ENCODE data around the gene MMD2.
"Not testable (repeated sequence)": the region's sequence is repeated elsewhere in the genome, so short reads cannot be mapped to it uniquely, and the experiment has no call there.

MMD2 gene

DNA sequence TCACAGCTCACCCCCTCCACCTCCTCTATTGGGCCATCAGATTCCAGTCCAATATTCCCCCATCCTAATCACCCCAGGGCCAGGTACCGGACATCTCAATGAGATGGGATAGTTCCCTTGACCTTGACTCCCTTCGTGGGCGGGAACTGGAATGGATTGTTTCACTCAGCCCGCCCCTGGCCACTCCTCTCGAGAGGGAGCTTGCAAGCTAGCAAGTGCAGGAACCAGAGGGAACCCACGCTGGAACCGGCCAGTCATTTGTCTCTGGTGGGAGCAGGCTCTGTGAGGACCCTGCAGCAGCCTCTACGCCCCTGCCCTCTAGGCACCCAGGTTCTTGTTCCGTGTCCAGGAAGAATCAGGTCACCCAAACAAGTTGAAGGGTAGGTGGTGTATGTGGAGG, 64.5 kb downstream of the MMD2 start:
- no peak for DNase-seq (ENCODE audit: low spot score)

DNA sequence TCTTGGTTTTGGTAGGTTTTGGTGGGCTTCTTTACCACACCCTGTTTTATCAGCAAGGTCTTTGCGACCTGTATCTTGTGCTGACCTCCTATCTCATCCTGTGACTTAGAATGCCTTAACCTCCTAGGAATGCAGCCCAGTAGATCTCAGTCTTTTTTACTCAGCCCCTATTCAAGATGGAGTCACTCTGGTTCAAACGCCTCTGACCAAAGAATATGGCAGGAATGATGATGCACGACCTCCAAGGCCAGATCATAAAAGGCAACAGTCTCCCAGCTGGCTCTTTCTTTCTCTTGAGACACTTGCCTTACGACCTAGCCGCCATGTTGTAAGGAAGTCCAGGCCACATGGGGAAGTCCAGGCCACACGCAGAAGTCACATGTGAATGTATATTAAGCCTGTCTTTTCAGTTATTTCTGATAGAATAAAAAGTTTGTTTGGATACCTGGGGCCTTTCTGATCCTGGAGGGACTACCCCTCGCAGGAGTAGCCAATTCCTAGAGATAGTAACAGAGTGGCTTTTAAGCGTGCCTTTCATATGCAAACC, 65.0 kb downstream of the MMD2 start:
- DNase-seq (ENCODE audit: low spot score), result no peak

GRCh38 chr7:4893188-4893587, 65.8 kb downstream of the MMD2 start:
- not testable (repeated sequence) for DNase-seq (ENCODE audit: low spot score)

DNA sequence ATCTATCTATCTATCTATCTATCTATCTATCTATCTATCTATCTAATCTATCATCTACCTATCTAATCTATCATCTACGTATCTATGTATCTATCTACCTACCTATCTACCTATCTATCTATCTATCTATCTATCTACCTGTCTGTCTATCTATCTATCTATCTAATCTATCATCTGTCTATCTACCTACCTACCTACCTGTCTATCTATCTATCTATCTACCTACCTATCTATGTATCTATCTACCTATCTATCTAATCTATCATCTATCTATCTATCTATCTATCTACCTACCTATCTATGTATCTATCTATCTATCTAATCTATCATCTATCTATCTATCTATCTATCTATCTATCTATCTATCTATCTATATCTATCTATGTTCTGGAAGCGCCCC, 67.5 kb downstream of the MMD2 start:
- DNase-seq (ENCODE audit: low spot score), result not testable (repeated sequence)

DNA sequence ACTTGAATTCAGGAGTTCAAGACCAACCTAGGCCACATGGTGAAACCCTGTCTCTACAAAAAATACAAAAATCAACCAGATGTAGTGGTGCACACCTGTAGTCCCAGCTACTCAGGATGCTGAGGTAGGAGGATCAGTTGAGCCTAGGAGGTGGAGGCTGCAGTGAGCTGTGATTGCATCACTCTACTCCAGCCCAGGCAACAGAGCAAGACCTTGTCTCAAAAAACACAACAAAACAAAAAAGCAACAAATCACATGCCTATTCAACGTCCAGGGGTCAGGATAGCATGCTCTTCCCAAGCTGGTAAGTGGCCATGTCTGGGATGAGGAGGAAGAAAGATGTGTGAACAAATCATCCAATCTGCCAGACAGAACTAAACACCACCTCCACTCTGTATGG, 69.3 kb downstream of the MMD2 start:
- no peak for DNase-seq (ENCODE audit: low spot score)

- DNase-seq (ENCODE audit: low spot score), result no peak
Observed at GRCh38 chr7:4888161-4888560, 70.8 kb downstream of the MMD2 start.

GRCh38 chr7:4886671-4887070, 72.3 kb downstream of the MMD2 start:
- no peak for DNase-seq (ENCODE audit: low spot score)

GRCh38 chr7:4885317-4885807, 73.6 kb downstream of the MMD2 start:
- DNase-seq (ENCODE audit: low spot score), result no peak

- no peak for DNase-seq (ENCODE audit: low spot score)
Observed at GRCh38 chr7:4884164-4884563, 74.8 kb downstream of the MMD2 start.

DNA sequence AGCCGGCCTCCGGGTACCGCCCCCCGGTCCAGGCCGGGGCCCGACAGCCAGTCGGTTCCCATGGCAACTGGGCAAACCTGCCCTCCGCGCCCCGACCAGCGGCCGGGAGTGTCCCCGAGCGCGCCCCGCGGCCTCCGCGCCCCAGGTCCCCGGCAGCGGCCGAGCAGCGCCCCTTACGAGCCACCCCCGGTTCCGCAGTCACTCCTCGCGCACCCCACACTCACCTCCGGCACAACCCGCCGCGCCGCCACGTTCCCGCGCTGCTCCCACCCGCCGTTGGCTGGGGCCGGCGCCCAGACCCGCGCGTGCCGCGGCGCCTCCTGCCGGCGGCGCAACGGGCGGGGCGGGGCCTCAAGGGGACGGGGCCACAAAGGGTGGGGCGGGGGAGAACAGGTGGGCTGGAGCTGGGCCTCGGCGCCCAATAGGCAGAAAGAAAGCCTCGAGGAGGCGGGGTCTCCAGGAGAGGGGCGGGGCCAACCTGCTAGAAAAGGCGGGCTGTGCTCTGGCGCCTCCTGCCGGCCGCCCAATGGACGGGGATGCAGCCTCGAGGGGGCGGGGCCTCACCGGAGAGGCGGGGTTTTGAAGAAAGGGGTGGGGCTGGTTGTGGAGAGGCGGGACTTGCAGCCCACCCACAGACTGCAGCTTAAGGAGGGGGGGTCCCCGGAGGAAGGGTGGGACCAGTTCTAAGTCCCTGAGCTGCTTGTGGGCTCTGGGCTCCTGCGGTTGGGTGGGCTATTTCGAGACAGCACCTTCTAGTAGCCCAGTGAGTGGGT, 75.4 kb downstream of the MMD2 start, which contains the start of gene RADIL:
RADIL (minus strand) TSS at position 345 of the 773 bp plus-strand sequence. CDS start 5,577 bp downstream, outside the sequence.
- peak; percentile 75 for DNase-seq (ENCODE audit: low spot score)

DNA sequence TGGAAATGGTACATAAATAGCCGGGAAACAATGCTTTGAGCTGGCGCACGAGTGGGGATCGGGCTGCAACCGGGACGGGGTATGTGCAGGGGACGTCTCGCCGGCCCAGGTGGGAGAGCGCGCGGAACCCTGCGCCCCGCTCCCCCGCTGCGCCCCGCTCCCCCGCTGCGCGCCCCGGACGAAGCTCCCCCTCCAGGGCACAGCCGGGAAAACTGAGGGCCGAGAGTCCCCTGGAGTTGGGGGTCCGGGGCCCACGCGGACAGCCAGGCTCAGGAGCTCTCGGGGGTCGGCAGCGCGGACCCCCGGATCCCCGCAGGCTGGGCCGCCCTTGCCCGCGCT, 76.0 kb downstream of the MMD2 start:
- no peak for DNase-seq (ENCODE audit: low spot score)

DNA sequence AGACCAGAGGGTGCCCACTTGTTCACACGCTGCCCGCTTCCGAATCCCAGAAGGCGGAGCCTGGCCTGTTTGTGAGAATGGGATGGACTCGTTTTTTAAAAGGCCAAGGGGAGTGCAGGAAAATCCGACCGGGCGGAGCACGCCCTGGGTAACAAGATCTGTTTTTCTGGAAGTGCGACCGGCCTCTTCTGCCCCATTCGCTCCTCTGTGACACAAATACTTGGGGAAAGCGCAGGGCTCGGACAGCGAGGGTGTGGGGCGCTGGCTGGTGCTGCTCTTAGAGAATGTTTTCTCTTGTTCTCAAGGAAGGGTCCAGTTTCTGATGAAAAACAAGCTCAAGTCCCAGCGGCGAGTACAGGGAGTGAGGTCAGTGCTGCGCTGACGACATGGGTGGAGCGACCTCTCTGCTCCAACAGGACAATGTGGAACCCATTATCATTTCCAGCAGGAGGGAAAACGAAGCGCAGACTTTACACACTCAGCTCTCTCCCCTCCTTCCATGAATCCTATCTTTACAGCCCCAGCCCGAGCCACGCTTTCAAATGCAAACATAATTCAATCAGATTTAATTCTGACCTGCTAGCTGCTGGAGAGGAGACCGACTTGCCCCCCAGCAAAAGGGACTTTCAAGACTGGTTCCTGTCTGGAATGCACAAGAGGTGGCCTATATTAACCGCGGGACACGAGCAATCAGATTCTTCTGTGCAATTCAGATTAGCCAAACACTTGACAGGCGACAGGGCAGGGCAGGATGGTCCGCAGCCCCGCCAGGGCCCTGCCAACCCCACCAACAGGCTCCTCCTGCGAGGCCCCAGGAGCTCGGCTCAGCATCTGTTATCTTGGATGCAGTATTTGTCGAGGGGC, 76.6 kb downstream of the MMD2 start:
- DNase-seq (ENCODE audit: low spot score), result no peak

- no peak for DNase-seq (ENCODE audit: low spot score)
Observed at GRCh38 chr7:4880218-4880617, 78.8 kb downstream of the MMD2 start.

- DNase-seq (ENCODE audit: low spot score), result no peak
Observed at GRCh38 chr7:4879396-4880081, 79.4 kb downstream of the MMD2 start.

GRCh38 chr7:4878336-4879335, 80.4 kb downstream of the MMD2 start:
- no peak for DNase-seq (ENCODE audit: low spot score)

DNA sequence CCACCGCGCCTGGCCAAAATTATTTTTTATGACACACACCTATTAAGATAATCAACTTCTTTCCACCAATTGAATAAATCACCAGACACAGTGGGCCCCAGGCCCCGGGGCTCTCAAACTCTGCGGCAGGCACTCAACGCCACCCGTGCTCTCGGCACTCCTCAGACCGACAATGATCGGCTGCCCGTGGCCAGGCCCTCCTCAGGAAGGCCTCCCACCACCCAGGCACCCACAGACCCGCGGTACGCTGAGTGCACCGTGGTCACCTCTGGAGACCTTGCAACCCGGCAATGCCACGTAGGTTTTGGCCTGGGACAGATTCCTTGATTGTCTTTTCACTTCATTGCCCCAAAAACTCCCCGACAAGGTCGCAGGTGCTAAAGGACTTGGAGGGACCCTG, 82.4 kb downstream of the MMD2 start:
- no peak for DNase-seq (ENCODE audit: low spot score)

DNA sequence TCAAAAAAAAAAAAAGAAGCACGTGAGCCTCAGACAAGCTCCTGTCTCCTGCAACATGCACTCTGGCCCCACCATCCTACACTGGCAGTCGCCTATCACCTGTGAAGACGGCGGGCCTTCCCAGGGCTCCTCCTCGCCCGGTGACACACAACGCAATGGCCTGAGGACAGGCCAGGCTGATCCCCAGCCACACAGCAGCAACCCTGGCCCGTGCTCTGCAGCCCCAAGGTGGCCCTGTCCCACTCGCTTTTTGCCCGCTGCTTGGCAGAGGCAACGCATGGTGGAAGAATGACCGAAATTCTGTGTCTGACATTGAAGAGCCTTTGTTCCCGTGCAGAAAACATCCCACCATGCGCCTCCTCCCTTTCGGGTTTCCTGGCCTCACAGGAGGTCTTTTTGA, 83.6 kb downstream of the MMD2 start:
- no peak for DNase-seq (ENCODE audit: low spot score)

DNA sequence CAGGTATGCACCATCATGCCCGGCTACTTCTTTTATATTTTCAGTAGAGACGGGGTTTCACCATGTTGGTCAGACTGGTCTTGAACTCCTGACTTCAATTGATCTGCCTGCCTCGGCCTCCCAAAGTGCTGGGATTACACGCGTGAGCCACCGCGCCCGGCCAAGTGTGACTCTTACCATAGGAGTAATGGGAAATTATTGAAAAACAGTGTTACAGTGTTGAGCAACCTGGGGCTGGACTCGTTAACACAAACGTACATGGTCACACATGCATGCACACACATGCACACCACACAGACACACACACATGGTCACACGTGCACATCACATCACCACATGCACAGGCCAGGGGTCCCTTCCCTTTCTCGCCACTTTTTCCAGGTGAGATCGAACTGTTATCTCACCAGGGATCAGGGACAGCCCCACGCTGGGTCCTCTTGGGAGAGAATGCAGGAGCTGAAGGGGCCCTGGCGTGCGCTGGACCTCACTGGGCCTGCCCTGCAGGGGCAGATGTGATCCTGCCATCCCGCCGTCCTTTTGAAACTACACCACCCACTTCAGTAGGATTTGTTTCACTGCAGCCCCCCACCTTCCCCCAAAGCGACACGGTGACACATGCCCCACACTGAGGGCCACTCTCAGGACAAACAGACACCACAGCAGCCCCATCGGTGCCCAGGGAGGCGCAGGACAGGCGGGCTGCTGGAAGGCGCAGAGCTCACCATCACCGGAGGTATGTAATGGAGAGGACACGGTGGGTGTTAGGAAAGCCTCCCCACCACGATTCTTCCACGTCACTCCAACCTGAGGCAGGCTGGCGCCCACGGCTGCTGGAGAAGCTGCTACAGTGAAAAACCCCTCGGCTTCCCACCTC, 85.7 kb downstream of the MMD2 start:
- no peak for DNase-seq (ENCODE audit: low spot score)

- DNase-seq (ENCODE audit: low spot score), result no peak
Observed at GRCh38 chr7:4871930-4872675, 86.9 kb downstream of the MMD2 start.
